ENCODE data around the gene NKX1-1.
A peak's percentile ranks its signal among the peaks of the same experiment; 100 is the strongest.

NKX1-1 gene

GRCh38 chr4:1401409-1402020 lies 4.7 kb downstream of the NKX1-1 start:
- Histone ChIP-seq H2AFZ (ENCODE audit: low read depth, low read length) (no peak overlapping the region), H3K4ac (ENCODE audit: low read depth in 1 of 2, low read length in 2 of 2) (no peak overlapping the region), H3K36me3 (ENCODE audit: control insufficient read depth in 1 of 2, insufficient read depth in 2 of 2, low read depth in 1 of 2, low read length in 2 of 2) (no peaks in the 10 kb centered on the region), H3K14ac (ENCODE audit: low read length in 2 of 2) (no peak overlapping the region), H2BK5ac (ENCODE audit: low read depth, low read length, poor library complexity, severe bottlenecking) (no peak overlapping the region), H2BK12ac (ENCODE audit: low read length in 2 of 2) (no peak overlapping the region), H3K27me3 (ENCODE audit: control insufficient read depth in 1 of 2, insufficient read depth in 1 of 2, low read length in 2 of 2) (peaks cover 48 to 66% of the 10 kb centered on the region in 2 experiments), H2BK120ac (ENCODE audit: low read depth, low read length) (no peak overlapping the region), H2BK15ac (ENCODE audit: low read depth, poor library complexity, severe bottlenecking) (no peak overlapping the region), H3K4me3 (ENCODE audit: insufficient read depth in 1 of 2, low read depth in 1 of 2, low read length in 2 of 2) (no peak overlapping the region), H3K9ac (ENCODE audit: low read length) (no peak overlapping the region), H3K4me2 (ENCODE audit: low read length, poor library complexity, severe bottlenecking) (no peak overlapping the region), H3K27ac (ENCODE audit: low read length, poor library complexity, severe bottlenecking) (no peak overlapping the region), H3K9me3 (ENCODE audit: control insufficient read depth, low read length) (peaks cover 4% of the 10 kb centered on the region), H3K23ac (ENCODE audit: low read length in 2 of 2) (no peak overlapping the region), H3K79me1 (replicated peaks; ENCODE audit: low read length, poor library complexity, severe bottlenecking) (no peaks in the 10 kb centered on the region), H4K91ac (ENCODE audit: low read length) (no peak overlapping the region), H3K4me1 (ENCODE audit: control insufficient read depth, insufficient read depth, low read depth, low read length) (peaks cover 7% of the 10 kb centered on the region), H4K8ac (ENCODE audit: low read length) (no peak overlapping the region), H2AK5ac (ENCODE audit: low read length, severe bottlenecking) (no peak overlapping the region), H3K18ac (ENCODE audit: low read depth in 1 of 2, low read length in 2 of 2) (no peak overlapping the region)
- WGBS: 72% methylated on average over 13 of the region's 18 CpGs
- no peak for DNase-seq

DNA sequence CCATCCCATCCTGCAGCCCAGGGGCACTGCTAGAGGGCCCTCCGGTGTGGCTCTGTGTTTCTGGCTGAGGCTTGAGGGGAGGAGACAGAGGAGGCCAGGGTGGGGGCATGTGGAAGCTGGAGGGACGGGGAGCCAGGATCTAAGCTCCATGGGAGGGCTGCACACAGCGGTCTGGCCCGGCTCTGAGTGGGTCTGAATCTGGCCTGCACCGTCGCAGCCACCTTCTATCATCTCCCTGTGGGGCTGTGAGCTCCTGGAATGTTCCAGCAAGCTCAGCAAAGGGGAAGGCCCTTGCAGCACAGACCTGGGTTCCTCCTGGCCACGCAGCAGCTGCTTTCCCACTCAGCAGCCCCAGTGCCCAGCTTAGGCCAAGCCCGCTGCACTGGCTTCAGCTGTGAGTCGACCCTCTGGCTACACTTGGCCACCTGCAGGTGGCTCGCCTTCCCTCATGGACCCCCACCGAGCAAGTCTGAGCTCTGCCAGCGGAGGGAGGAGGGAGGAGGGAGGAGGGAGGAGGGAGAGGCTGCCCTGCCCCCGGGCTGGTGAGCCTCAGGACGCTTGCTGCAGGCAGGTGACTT lies 5.3 kb downstream of the NKX1-1 start:
- no peak overlapping the region for H3K18ac ChIP-seq (ENCODE audit: low read depth in 1 of 2, low read length in 2 of 2)
- H3K36me3 ChIP-seq (ENCODE audit: control insufficient read depth in 1 of 2, insufficient read depth in 2 of 2, low read depth in 1 of 2, low read length in 2 of 2): peaks cover 0 to 4% of the 10 kb centered on the region in 2 experiments
- H3K14ac ChIP-seq (ENCODE audit: low read length in 2 of 2): no peak overlapping the region
- H4K91ac ChIP-seq (ENCODE audit: low read length): no peak overlapping the region
- peaks cover 7% of the 10 kb centered on the region for H3K9me3 ChIP-seq (ENCODE audit: control insufficient read depth, low read length)
- 58% methylated on average over 12 of the region's 14 CpGs for WGBS
- no peak overlapping the region for H3K4me2 ChIP-seq (ENCODE audit: low read length, poor library complexity, severe bottlenecking)
- H2BK5ac ChIP-seq (ENCODE audit: low read depth, low read length, poor library complexity, severe bottlenecking): no peak overlapping the region
- H3K9ac ChIP-seq (ENCODE audit: low read length): no peak overlapping the region
- no peak overlapping the region for H3K4ac ChIP-seq (ENCODE audit: low read depth in 1 of 2, low read length in 2 of 2)
- no peak overlapping the region for H2BK12ac ChIP-seq (ENCODE audit: low read length in 2 of 2)
- no peak overlapping the region for H3K4me3 ChIP-seq (ENCODE audit: insufficient read depth in 1 of 2, low read depth in 1 of 2, low read length in 2 of 2)
- H3K27ac ChIP-seq (ENCODE audit: low read length, poor library complexity, severe bottlenecking): no peak overlapping the region
- no peak overlapping the region for H2BK120ac ChIP-seq (ENCODE audit: low read depth, low read length)
- no peak for DNase-seq
- H2AK5ac ChIP-seq (ENCODE audit: low read length, severe bottlenecking): no peak overlapping the region
- H3K4me1 ChIP-seq (ENCODE audit: control insufficient read depth, insufficient read depth, low read depth, low read length): peaks cover 6% of the 10 kb centered on the region
- H3K27me3 ChIP-seq (ENCODE audit: control insufficient read depth in 1 of 2, insufficient read depth in 1 of 2, low read length in 2 of 2): peaks cover 48 to 62% of the 10 kb centered on the region in 2 experiments
- no peak overlapping the region for H4K8ac ChIP-seq (ENCODE audit: low read length)
- H3K79me1 ChIP-seq (replicated peaks; ENCODE audit: low read length, poor library complexity, severe bottlenecking): no peaks in the 10 kb centered on the region
- H3K23ac ChIP-seq (ENCODE audit: low read length in 2 of 2): no peak overlapping the region
- H2AFZ ChIP-seq (ENCODE audit: low read depth, low read length): no peak overlapping the region
- H2BK15ac ChIP-seq (ENCODE audit: low read depth, poor library complexity, severe bottlenecking): no peak overlapping the region

DNA sequence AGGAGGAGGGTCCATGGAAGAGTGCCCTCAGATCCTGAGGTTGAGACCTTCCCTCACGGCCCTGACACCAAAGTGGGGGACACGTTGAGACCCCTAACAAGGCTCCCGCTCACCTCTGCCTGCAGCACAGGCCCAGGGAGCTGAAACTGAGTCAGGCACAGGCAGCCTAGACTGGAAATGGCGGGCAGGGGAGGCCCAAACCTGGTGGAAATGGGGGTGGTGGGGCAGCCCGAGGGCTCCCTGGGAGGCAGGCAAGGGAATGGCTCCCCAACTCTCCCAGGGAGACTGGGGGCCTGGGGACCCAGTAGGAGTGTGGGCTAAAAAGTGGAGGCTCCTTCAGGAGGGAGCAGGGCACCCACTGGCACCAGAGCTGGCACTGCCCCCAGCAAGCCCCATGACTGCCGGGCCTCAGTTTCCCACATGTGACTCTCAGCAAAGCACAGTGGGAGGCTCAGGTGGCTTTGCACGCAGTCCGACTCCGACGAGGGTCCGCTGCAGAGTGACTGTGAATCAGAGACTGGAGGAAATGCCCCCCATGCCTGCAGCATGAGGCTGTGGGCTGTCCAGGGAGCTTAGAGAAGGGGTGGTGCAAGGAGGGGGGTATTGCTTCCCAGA lies 5.9 kb downstream of the NKX1-1 start:
- H3K27ac ChIP-seq (ENCODE audit: low read length, poor library complexity, severe bottlenecking): no peak overlapping the region
- whole genome bisulfite sequencing: 85% methylated on average over 11 of the region's 11 CpGs

GRCh38 chr4:1399508-1400190 lies 6.6 kb downstream of the NKX1-1 start:
- no peak overlapping the region for H2AFZ ChIP-seq (ENCODE audit: low read depth, low read length)
- no peak overlapping the region for H2AK5ac ChIP-seq (ENCODE audit: low read length, severe bottlenecking)
- H3K4ac ChIP-seq (ENCODE audit: low read depth in 1 of 2, low read length in 2 of 2): no peak overlapping the region
- peaks cover 4% of the 10 kb centered on the region for H3K4me1 ChIP-seq (ENCODE audit: control insufficient read depth, insufficient read depth, low read depth, low read length)
- no peak overlapping the region for H3K4me2 ChIP-seq (ENCODE audit: low read length, poor library complexity, severe bottlenecking)
- no peak overlapping the region for H2BK5ac ChIP-seq (ENCODE audit: low read depth, low read length, poor library complexity, severe bottlenecking)
- H3K27me3 ChIP-seq (ENCODE audit: control insufficient read depth in 1 of 2, insufficient read depth in 1 of 2, low read length in 2 of 2): peaks cover 36 to 49% of the 10 kb centered on the region in 2 experiments
- H3K36me3 ChIP-seq (ENCODE audit: control insufficient read depth in 1 of 2, insufficient read depth in 2 of 2, low read depth in 1 of 2, low read length in 2 of 2): peaks cover 0 to 14% of the 10 kb centered on the region in 2 experiments
- H3K4me3 ChIP-seq (ENCODE audit: insufficient read depth in 1 of 2, low read depth in 1 of 2, low read length in 2 of 2): peak overlapping the region in 1 of 2 experiments; percentile 14
- H3K27ac ChIP-seq (ENCODE audit: low read length, poor library complexity, severe bottlenecking): no peak overlapping the region
- WGBS: 73% methylated on average over 14 of the region's 15 CpGs
- H3K9ac ChIP-seq (ENCODE audit: low read length): no peak overlapping the region
- H3K79me1 ChIP-seq (replicated peaks; ENCODE audit: low read length, poor library complexity, severe bottlenecking): no peaks in the 10 kb centered on the region
- no peak overlapping the region for H4K91ac ChIP-seq (ENCODE audit: low read length)
- H3K14ac ChIP-seq (ENCODE audit: low read length in 2 of 2): no peak overlapping the region
- H3K23ac ChIP-seq (ENCODE audit: low read length in 2 of 2): no peak overlapping the region
- peaks cover 7% of the 10 kb centered on the region for H3K9me3 ChIP-seq (ENCODE audit: control insufficient read depth, low read length)
- H2BK12ac ChIP-seq (ENCODE audit: low read length in 2 of 2): no peak overlapping the region
- H4K8ac ChIP-seq (ENCODE audit: low read length): no peak overlapping the region
- DNase-seq: no peak
- no peak overlapping the region for H2BK15ac ChIP-seq (ENCODE audit: low read depth, poor library complexity, severe bottlenecking)
- no peak overlapping the region for H3K18ac ChIP-seq (ENCODE audit: low read depth in 1 of 2, low read length in 2 of 2)
- no peak overlapping the region for H2BK120ac ChIP-seq (ENCODE audit: low read depth, low read length)

More for the DNA sequence above, 5.9 kb downstream of the NKX1-1 start:
- H2BK5ac ChIP-seq (ENCODE audit: low read depth, low read length, poor library complexity, severe bottlenecking): no peak overlapping the region
- no peak overlapping the region for H2BK120ac ChIP-seq (ENCODE audit: low read depth, low read length)
- no peak overlapping the region for H4K8ac ChIP-seq (ENCODE audit: low read length)
- H3K9me3 ChIP-seq (ENCODE audit: control insufficient read depth, low read length): peaks cover 7% of the 10 kb centered on the region
- H4K91ac ChIP-seq (ENCODE audit: low read length): no peak overlapping the region
- no peaks in the 10 kb centered on the region for H3K79me1 ChIP-seq (replicated peaks; ENCODE audit: low read length, poor library complexity, severe bottlenecking)
- H2AFZ ChIP-seq (ENCODE audit: low read depth, low read length): no peak overlapping the region
- peaks cover 42 to 56% of the 10 kb centered on the region in 2 experiments for H3K27me3 ChIP-seq (ENCODE audit: control insufficient read depth in 1 of 2, insufficient read depth in 1 of 2, low read length in 2 of 2)
- H3K9ac ChIP-seq (ENCODE audit: low read length): no peak overlapping the region
- H3K4me1 ChIP-seq (ENCODE audit: control insufficient read depth, insufficient read depth, low read depth, low read length): peaks cover 6% of the 10 kb centered on the region
- H3K4me3 ChIP-seq (ENCODE audit: insufficient read depth in 1 of 2, low read depth in 1 of 2, low read length in 2 of 2): no peak overlapping the region
- H3K4ac ChIP-seq (ENCODE audit: low read depth in 1 of 2, low read length in 2 of 2): no peak overlapping the region
- DNase-seq: no peak
- no peak overlapping the region for H3K14ac ChIP-seq (ENCODE audit: low read length in 2 of 2)
- H2BK12ac ChIP-seq (ENCODE audit: low read length in 2 of 2): no peak overlapping the region
- H3K36me3 ChIP-seq (ENCODE audit: control insufficient read depth in 1 of 2, insufficient read depth in 2 of 2, low read depth in 1 of 2, low read length in 2 of 2): peaks cover 0 to 7% of the 10 kb centered on the region in 2 experiments
- H3K23ac ChIP-seq (ENCODE audit: low read length in 2 of 2): no peak overlapping the region
- no peak overlapping the region for H2AK5ac ChIP-seq (ENCODE audit: low read length, severe bottlenecking)
- no peak overlapping the region for H3K18ac ChIP-seq (ENCODE audit: low read depth in 1 of 2, low read length in 2 of 2)
- H2BK15ac ChIP-seq (ENCODE audit: low read depth, poor library complexity, severe bottlenecking): no peak overlapping the region
- no peak overlapping the region for H3K4me2 ChIP-seq (ENCODE audit: low read length, poor library complexity, severe bottlenecking)

Data from mesenchymal stem cell (in vitro differentiated cells and primary cell).